Right lobe of liver (tissue), 4 donors: Measurements from ENCODE around the gene RCBTB2.

Experiments
- CTCF ChIP-seq, 4 donors: fragments of 200-600 bp in 3 of 4; fragments of 450-650 bp in 1 of 4; IDR thresholded peaks; one replicate each; pipeline versions ENCODE4 v1.5.1 to v1.8.0; 2016 to 2022; ENCODE audit warnings: antibody characterized with exemption in 4 of 4, mild to moderate bottlenecking in 2 of 4
- POLR2A ChIP-seq: fragments of 450-650 bp; IDR thresholded peaks from one replicate; pipeline ENCODE4 v1.6.1; 2017; ENCODE audit warnings: antibody characterized with exemption, mild to moderate bottlenecking
- donor health status: DM: no; HTN: no; CAD: no.
- donor health status: DM: no; HTN: no; CAD: no.
- donor health status: DM: no; HTN: yes; CAD: no.

- TF ChIP-seq CTCF (IDR thresholded peaks at IDR 0.05): no peak
- TF ChIP-seq POLR2A: no peak
Measured at GRCh38 chr13:48567515-48568369, 34.9 kb upstream of the RCBTB2 start.
